Measurements from ENCODE around the gene GAS7. TPM values are rescaled to one million over a fixed set of nuclear protein-coding genes. Genes with fewer than 3 reads are reported as not detected.

GAS7 gene
- polyA plus RNA-seq, 1 donor = 24.4 TPM

- Histone ChIP-seq H3K27ac (ENCODE audit: low read length) (no peak overlapping the region), H3K4me3 (ENCODE audit: low read length) (no peak overlapping the region), H3K9me3 (ENCODE audit: control insufficient read depth, low read depth, low read length) (peaks cover 4% of the 10 kb centered on the region), H3K27me3 (ENCODE audit: control insufficient read depth, insufficient read depth, low read length) (no peaks in the 10 kb centered on the region), H3K36me3 (ENCODE audit: control insufficient read depth, insufficient read depth, low read length) (no peaks in the 10 kb centered on the region), H3K4me1 (ENCODE audit: control insufficient read depth, insufficient read depth, low read length) (no peaks in the 10 kb centered on the region)
- WGBS (ENCODE audit: insufficient coverage, low lambda C conversion rate) = no CpG with 5 or more reads among the region's 15 CpGs
- DNase-seq = no peak
These were observed 146.1 kb downstream of the GAS7 start for GRCh38 chr17:10052106-10052813.

GRCh38 chr17:10051112-10051511 is 147.3 kb downstream of the GAS7 start:
- H3K9me3 ChIP-seq (ENCODE audit: control insufficient read depth, low read depth, low read length) = no peaks in the 10 kb centered on the region
- H3K4me3 ChIP-seq (ENCODE audit: low read length) = no peak overlapping the region
- no peaks in the 10 kb centered on the region for H3K27me3 ChIP-seq (ENCODE audit: control insufficient read depth, insufficient read depth, low read length)
- H3K27ac ChIP-seq (ENCODE audit: low read length) = no peak overlapping the region
- H3K36me3 ChIP-seq (ENCODE audit: control insufficient read depth, insufficient read depth, low read length) = no peaks in the 10 kb centered on the region
- no peaks in the 10 kb centered on the region for H3K4me1 ChIP-seq (ENCODE audit: control insufficient read depth, insufficient read depth, low read length)
- WGBS (ENCODE audit: insufficient coverage, low lambda C conversion rate) = 100% methylated on average over 2 of the region's 8 CpGs
- DNase-seq = no peak

GRCh38 chr17:10050597-10051101 is 147.8 kb downstream of the GAS7 start:
- no peaks in the 10 kb centered on the region for H3K36me3 ChIP-seq (ENCODE audit: control insufficient read depth, insufficient read depth, low read length)
- peak in 1 of 2 donors; percentile 50 for DNase-seq
- no peak overlapping the region for H3K27ac ChIP-seq (ENCODE audit: low read length)
- no peak overlapping the region for H3K4me3 ChIP-seq (ENCODE audit: low read length)
- whole genome bisulfite sequencing (ENCODE audit: insufficient coverage, low lambda C conversion rate) = no CpG with 5 or more reads among the region's 3 CpGs
- no peaks in the 10 kb centered on the region for H3K4me1 ChIP-seq (ENCODE audit: control insufficient read depth, insufficient read depth, low read length)
- no peaks in the 10 kb centered on the region for H3K9me3 ChIP-seq (ENCODE audit: control insufficient read depth, low read depth, low read length)
- no peaks in the 10 kb centered on the region for H3K27me3 ChIP-seq (ENCODE audit: control insufficient read depth, insufficient read depth, low read length)

GRCh38 chr17:10048629-10049350 is 149.6 kb downstream of the GAS7 start:
- Histone ChIP-seq H3K4me3 (ENCODE audit: low read length) (no peak overlapping the region), H3K4me1 (ENCODE audit: control insufficient read depth, insufficient read depth, low read length) (no peaks in the 10 kb centered on the region), H3K9me3 (ENCODE audit: control insufficient read depth, low read depth, low read length) (no peaks in the 10 kb centered on the region), H3K36me3 (ENCODE audit: control insufficient read depth, insufficient read depth, low read length) (no peaks in the 10 kb centered on the region), H3K27ac (ENCODE audit: low read length) (no peak overlapping the region), H3K27me3 (ENCODE audit: control insufficient read depth, insufficient read depth, low read length) (no peaks in the 10 kb centered on the region)
- WGBS (ENCODE audit: insufficient coverage, low lambda C conversion rate) = 80% methylated on average over 1 of the region's 7 CpGs
- DNase-seq = no peak

- H3K36me3 ChIP-seq (ENCODE audit: control insufficient read depth, insufficient read depth, low read length) = no peaks in the 10 kb centered on the region
- no peaks in the 10 kb centered on the region for H3K27me3 ChIP-seq (ENCODE audit: control insufficient read depth, insufficient read depth, low read length)
- no peak overlapping the region for H3K4me3 ChIP-seq (ENCODE audit: low read length)
- H3K4me1 ChIP-seq (ENCODE audit: control insufficient read depth, insufficient read depth, low read length) = no peaks in the 10 kb centered on the region
- H3K9me3 ChIP-seq (ENCODE audit: control insufficient read depth, low read depth, low read length) = no peaks in the 10 kb centered on the region
- H3K27ac ChIP-seq (ENCODE audit: low read length) = no peak overlapping the region
- no peak for DNase-seq
- WGBS (ENCODE audit: insufficient coverage, low lambda C conversion rate) = 78% methylated on average over 4 of the region's 13 CpGs
These were observed 151.3 kb downstream of the GAS7 start for GRCh38 chr17:10046786-10047785.

- no peaks in the 10 kb centered on the region for H3K36me3 ChIP-seq (ENCODE audit: control insufficient read depth, insufficient read depth, low read length)
- H3K9me3 ChIP-seq (ENCODE audit: control insufficient read depth, low read depth, low read length) = no peaks in the 10 kb centered on the region
- H3K27me3 ChIP-seq (ENCODE audit: control insufficient read depth, insufficient read depth, low read length) = no peaks in the 10 kb centered on the region
- 94% methylated on average over 2 of the region's 17 CpGs for WGBS (ENCODE audit: insufficient coverage, low lambda C conversion rate)
- no peak for DNase-seq
- H3K4me1 ChIP-seq (ENCODE audit: control insufficient read depth, insufficient read depth, low read length) = no peaks in the 10 kb centered on the region
- no peak overlapping the region for H3K4me3 ChIP-seq (ENCODE audit: low read length)
- H3K27ac ChIP-seq (ENCODE audit: low read length) = no peak overlapping the region
These were observed 152.3 kb downstream of the GAS7 start for GRCh38 chr17:10045871-10046658.

- Histone ChIP-seq H3K9me3 (ENCODE audit: control insufficient read depth, low read depth, low read length) (no peaks in the 10 kb centered on the region), H3K27ac (ENCODE audit: low read length) (no peak overlapping the region), H3K36me3 (ENCODE audit: control insufficient read depth, insufficient read depth, low read length) (no peaks in the 10 kb centered on the region), H3K4me1 (ENCODE audit: control insufficient read depth, insufficient read depth, low read length) (no peaks in the 10 kb centered on the region), H3K27me3 (ENCODE audit: control insufficient read depth, insufficient read depth, low read length) (no peaks in the 10 kb centered on the region), H3K4me3 (ENCODE audit: low read length) (no peak overlapping the region)
- WGBS (ENCODE audit: insufficient coverage, low lambda C conversion rate) = 93% methylated on average over 4 of the region's 9 CpGs
- no peak for DNase-seq
These were observed 155.7 kb downstream of the GAS7 start for GRCh38 chr17:10042589-10043244.

- H3K9me3 ChIP-seq (ENCODE audit: control insufficient read depth, low read depth, low read length) = no peaks in the 10 kb centered on the region
- H3K36me3 ChIP-seq (ENCODE audit: control insufficient read depth, insufficient read depth, low read length) = no peaks in the 10 kb centered on the region
- no peak overlapping the region for H3K4me3 ChIP-seq (ENCODE audit: low read length)
- WGBS (ENCODE audit: insufficient coverage, low lambda C conversion rate) = 100% methylated on average over 1 of the region's 17 CpGs
- H3K27ac ChIP-seq (ENCODE audit: low read length) = no peak overlapping the region
- no peaks in the 10 kb centered on the region for H3K4me1 ChIP-seq (ENCODE audit: control insufficient read depth, insufficient read depth, low read length)
- H3K27me3 ChIP-seq (ENCODE audit: control insufficient read depth, insufficient read depth, low read length) = no peaks in the 10 kb centered on the region
- no peak for DNase-seq
These were observed 156.4 kb downstream of the GAS7 start for GRCh38 chr17:10041916-10042588.

GRCh38 chr17:10041287-10041612 is 157.2 kb downstream of the GAS7 start:
- WGBS (ENCODE audit: insufficient coverage, low lambda C conversion rate) = no CpG with 5 or more reads among the region's 4 CpGs
- no peak overlapping the region for H3K27ac ChIP-seq (ENCODE audit: low read length)

More at GRCh38 chr17:10041287-10041612, 157.2 kb downstream of the GAS7 start:
- Histone ChIP-seq H3K27me3 (ENCODE audit: control insufficient read depth, insufficient read depth, low read length) (no peaks in the 10 kb centered on the region), H3K9me3 (ENCODE audit: control insufficient read depth, low read depth, low read length) (no peaks in the 10 kb centered on the region), H3K4me1 (ENCODE audit: control insufficient read depth, insufficient read depth, low read length) (no peaks in the 10 kb centered on the region), H3K4me3 (ENCODE audit: low read length) (no peak overlapping the region), H3K36me3 (ENCODE audit: control insufficient read depth, insufficient read depth, low read length) (no peaks in the 10 kb centered on the region)
- peak in 1 of 2 donors; percentile 69 for DNase-seq

Data from large intestine (tissue), 3 donors.